Neural crest cell (in vitro differentiated cells): ENCODE results near the gene SYNJ2BP. TPM values are rescaled to one million over a fixed set of nuclear protein-coding genes. Genes with fewer than 3 reads are reported as not detected.

Experiments
- DNase-seq: peaks from one replicate; pipeline ENCODE4 v3.0.0; 2021; ENCODE audit warnings: low read depth, mixed read lengths, low spot score
- H3K27ac Mint-ChIP-seq: one replicate; pipeline ENCODE4 v1.8.0; 2021; ENCODE audit warnings: mild to moderate bottlenecking, mixed read lengths; ENCODE audit not compliant: unreplicated experiment
- H3K27me3 Mint-ChIP-seq: 2 replicates; pipeline ENCODE4 v1.8.0; 2021; ENCODE audit warnings: low read depth, mild to moderate bottlenecking, mixed read lengths
- H3K36me3 Mint-ChIP-seq: 2 replicates; pipeline ENCODE4 v1.8.0; 2021; ENCODE audit warnings: low read depth, mild to moderate bottlenecking, mixed read lengths
- H3K4me1 Mint-ChIP-seq: 2 replicates; pipeline ENCODE4 v1.8.0; 2021; ENCODE audit warnings: mixed read lengths
- H3K4me3 Mint-ChIP-seq: one replicate; pipeline ENCODE4 v1.8.0; 2021; ENCODE audit warnings: mild to moderate bottlenecking, mixed read lengths
- H3K9me3 Mint-ChIP-seq: 2 replicates; pipeline ENCODE4 v1.8.0; 2021; ENCODE audit warnings: mixed read lengths
- CTCF ChIP-seq: fragments of 200-600 bp; sonication (generic); conservative IDR thresholded peaks from 2 replicates; pipeline ENCODE4 v1.5.0; 2021; ENCODE audit warnings: antibody characterized with exemption, mild to moderate bottlenecking
- long read RNA-seq: library from polyadenylated mRNA; unstranded; transcript quantifications from one replicate; pipeline ENCODE4 v2.0.0, GENCODE V29; 2020
- total RNA-seq: library from RNA; stranded (reverse); gene quantifications from 2 replicates; pipeline ENCODE4 v1.2.1, GENCODE V29; 2021

SYNJ2BP gene, protein sequence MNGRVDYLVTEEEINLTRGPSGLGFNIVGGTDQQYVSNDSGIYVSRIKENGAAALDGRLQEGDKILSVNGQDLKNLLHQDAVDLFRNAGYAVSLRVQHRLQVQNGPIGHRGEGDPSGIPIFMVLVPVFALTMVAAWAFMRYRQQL
- total RNA-seq: 27.0 and 29.1 TPM in 2 replicates
- long read RNA-seq, full-length matches to known transcripts: 45 of 47 reads
- long read RNA-seq, partial matches to known transcripts: 0 of 47 reads
- long read RNA-seq, other reads (novel, unspliced or antisense): 2 of 47 reads

DNA sequence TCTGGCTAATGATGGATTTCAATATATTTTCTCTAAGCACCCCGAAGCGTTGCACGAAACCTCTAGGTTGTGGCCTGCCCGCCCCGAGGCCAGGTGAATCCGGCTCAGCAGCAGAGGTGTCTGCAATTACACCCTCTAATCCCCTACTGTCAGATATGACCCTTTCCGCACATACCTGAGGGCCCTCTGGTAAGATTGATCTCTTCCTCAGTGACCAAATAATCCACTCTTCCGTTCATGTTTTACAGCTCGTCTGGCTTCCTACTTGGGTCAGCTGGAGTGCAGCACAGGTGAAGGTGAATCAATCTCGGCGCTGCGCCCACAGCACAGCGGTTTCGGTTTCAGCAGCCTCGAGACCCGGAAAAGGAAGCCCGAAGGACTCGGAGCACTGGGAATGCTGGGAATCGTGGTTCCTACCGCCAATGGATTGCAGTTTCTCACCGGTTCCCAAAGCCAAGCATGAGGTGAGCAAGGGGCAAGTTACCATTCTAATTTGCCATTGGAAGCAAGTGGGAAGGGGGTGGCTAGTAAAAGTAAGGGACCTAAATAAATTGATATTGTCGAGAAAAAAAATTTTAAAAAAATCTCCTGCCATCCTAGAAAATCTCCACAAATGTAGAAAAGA is at the start of gene SYNJ2BP:
Gene SYNJ2BP, minus strand, starts transcription at position 366 of the 625 bp plus-strand sequence. Its CDS starts 127 bp downstream, at position 239.
- no peaks in the 10 kb centered on the region for H3K9me3 Mint-ChIP-seq
- no peak for TF ChIP-seq CTCF
- DNase-seq: peak; percentile 39
- peak within 1 kb of the TSS; percentile 98 for H3K4me3 Mint-ChIP-seq
- peaks cover 18% of the 10 kb centered on the region for H3K4me1 Mint-ChIP-seq
- H3K36me3 Mint-ChIP-seq: no peaks in the 10 kb centered on the region
- peaks cover 21% of the 10 kb centered on the region for H3K27me3 Mint-ChIP-seq
- peak within 1 kb of the TSS; percentile 97 for H3K27ac Mint-ChIP-seq

DNA sequence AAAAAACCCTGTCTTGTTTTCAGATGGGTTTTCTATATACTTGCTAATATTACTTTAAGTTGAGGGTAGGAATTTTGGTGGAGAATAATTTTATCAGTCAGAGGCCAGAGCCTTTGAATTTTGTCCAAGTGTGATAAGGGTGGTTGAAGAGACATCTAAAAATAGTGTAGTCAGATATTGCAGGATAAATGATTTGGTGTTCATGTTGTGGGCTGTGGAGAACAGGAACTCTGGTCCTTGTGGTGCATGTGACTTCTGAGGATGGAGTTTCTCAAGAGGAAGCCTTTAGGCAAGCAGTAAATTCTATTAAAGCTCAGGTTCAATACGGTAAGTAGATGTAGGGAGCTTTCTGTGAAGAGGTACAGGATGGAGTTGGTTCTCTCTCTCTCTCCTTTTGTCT is 37.8 kb upstream of the SYNJ2BP start:
- H3K36me3 Mint-ChIP-seq: no peaks in the 10 kb centered on the region
- H3K4me1 Mint-ChIP-seq: peaks cover 18% of the 10 kb centered on the region
- H3K27ac Mint-ChIP-seq: no peak overlapping the region
- no peak for DNase-seq
- no peaks in the 10 kb centered on the region for H3K27me3 Mint-ChIP-seq
- H3K4me3 Mint-ChIP-seq: no peak overlapping the region
- no peak for TF ChIP-seq CTCF
- no peaks in the 10 kb centered on the region for H3K9me3 Mint-ChIP-seq

- H3K4me3 Mint-ChIP-seq: no peak within 1 kb of the TSS
- DNase-seq: no peak
- no peaks in the 10 kb centered on the region for H3K27me3 Mint-ChIP-seq
- H3K9me3 Mint-ChIP-seq: peaks cover 4% of the 10 kb centered on the region
- no peak for TF ChIP-seq CTCF
- H3K27ac Mint-ChIP-seq: no peak within 1 kb of the TSS
- H3K36me3 Mint-ChIP-seq: no peaks in the 10 kb centered on the region
- H3K4me1 Mint-ChIP-seq: peaks cover 3% of the 10 kb centered on the region
These were observed 35.0 kb upstream of the SYNJ2BP start, which contains the start of gene ADAM21 for GRCh38 chr14:70451874-70452273. Gene ADAM21, plus strand, starts transcription at chr14:70452174. Its CDS starts 5,326 bp downstream, at chr14:70457500.

DNA sequence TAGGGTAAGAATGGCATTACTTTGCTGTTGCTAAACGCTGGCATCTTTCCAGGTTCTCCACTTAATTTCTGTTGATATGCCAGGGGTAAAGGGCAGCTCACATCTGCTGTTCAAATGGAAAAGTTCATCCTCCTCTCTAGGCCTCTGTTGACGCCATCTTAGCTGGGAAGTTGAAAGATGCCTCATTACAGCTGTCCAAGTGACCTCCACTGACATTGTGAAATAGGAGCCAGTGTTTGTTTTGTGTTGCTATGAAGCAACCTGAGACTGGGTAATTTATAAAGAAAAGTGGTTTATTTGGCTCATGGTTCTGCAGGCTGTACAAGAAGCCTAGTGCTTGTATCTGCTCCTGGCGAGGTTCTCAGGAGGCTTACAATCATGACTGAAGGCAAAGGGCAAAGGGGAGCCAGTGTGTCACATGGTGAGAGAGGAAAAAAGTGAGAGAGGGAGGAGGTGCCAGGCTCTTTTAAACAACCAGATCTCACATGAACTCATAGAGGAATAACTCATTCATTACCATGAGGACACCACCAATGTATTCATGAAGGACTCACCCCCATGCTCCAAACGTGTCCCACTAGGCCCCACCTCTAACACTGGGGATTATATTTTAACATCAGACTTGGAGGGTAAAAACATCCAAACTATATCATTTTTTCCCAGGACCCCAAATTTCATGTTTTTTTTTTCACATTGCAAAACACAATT is 31.9 kb upstream of the SYNJ2BP start:
- H3K4me1 Mint-ChIP-seq: peaks cover 3% of the 10 kb centered on the region
- peaks cover 7% of the 10 kb centered on the region for H3K9me3 Mint-ChIP-seq
- H3K4me3 Mint-ChIP-seq: no peak overlapping the region
- DNase-seq: no peak
- H3K27me3 Mint-ChIP-seq: no peaks in the 10 kb centered on the region
- H3K36me3 Mint-ChIP-seq: peaks cover 3% of the 10 kb centered on the region
- TF ChIP-seq CTCF: no peak
- peak overlapping the region; percentile 79 for H3K27ac Mint-ChIP-seq

DNA sequence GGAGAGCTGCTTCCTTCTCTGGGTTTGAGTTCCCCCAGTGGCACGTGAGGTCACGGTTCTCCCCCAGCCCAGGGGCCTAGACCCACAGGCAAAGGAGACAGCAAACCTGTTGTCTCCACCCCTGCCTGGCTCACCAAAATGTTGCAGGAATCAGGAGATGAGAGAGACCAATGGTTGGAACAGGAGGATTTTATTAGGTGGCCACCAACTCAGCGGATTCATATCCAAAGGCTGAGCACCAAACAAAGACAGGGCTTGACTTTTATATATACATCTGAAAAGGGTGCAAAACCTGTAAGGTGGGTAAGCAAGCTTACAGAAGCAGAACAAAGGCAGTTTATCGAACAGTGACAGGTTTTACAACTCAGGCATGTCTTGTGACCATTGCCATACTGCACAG is 25.9 kb upstream of the SYNJ2BP start:
- TF ChIP-seq CTCF: no peak
- no peak for DNase-seq
- H3K9me3 Mint-ChIP-seq: peaks cover 23% of the 10 kb centered on the region
- no peak overlapping the region for H3K4me3 Mint-ChIP-seq
- H3K4me1 Mint-ChIP-seq: no peaks in the 10 kb centered on the region
- no peaks in the 10 kb centered on the region for H3K27me3 Mint-ChIP-seq
- H3K27ac Mint-ChIP-seq: no peak overlapping the region
- peaks cover 18% of the 10 kb centered on the region for H3K36me3 Mint-ChIP-seq
